Stimulated activated CD8-positive, alpha-beta memory T cell treated with anti-CD3 and anti-CD28 coated beads, Interleukin-15, amount 100 ng/mL, for 4 hours (primary cell): ENCODE results near the gene HDAC4.
A peak's percentile ranks its signal among the peaks of the same experiment; 100 is the strongest.

Experiments used
- DNase-seq, 2 donors: peaks; one replicate each; pipeline ENCODE4 v3.0.0-alpha.2; 2020; ENCODE audit warnings: low read depth in 2 of 2

The HDAC4 gene

DNA sequence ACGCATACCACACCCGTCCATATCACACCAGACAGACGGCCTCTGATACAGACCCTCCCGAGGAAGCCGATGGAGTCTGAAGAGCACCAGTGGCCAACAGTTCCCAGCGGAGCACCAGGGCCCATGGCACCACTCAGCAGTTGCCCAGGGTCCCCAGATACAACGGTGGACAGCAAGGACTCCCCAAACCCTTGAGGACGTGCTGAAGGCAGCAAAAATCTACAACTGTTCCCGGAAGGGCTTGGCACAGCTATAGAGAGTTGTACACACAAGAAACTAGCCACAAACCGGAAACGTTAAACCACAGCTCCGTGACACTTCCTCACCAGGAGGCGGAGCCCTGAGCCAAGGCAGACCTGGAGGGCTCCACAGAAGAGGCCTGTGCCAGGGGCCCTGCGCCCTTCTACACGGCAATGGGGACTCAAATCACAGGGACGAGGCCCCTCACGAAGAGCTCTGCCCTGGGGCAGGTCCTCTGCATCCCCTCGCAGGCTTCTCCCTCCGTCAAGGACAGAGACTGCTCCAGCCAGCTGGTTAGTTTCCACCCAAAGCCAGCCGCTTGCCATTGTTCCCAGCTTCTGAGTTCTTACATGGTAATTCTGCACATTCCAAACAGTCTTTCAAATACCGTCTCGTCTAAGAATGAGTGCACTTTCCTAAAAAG, 133.4 kb downstream of the HDAC4 start:
- DNase-seq: peak; percentile 80 to 91

DNA sequence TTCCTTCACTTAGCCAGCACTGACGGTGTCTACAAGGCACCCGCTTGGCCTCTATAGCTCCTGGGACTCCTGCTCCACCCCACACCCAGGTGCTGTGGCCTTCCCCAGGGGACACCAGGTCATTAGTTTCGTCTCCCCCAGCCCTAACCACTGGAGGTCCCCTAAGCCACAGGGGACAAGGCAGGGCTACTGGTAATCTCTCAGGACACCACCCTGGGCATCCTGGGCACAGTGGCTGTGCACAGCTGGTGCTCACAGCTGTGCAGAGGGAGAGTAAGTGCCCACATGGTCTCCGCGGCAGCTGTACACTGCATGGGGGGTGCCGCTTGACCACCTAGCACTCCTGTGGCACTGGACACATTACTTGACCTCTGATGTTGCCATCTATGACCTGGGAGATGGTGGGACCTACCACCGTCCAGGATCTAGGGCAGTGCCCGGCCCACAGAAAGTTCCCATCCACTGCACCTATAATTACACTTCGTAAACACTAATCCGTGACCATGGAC, 134.0 kb downstream of the HDAC4 start:
- DNase-seq: no peak

DNA sequence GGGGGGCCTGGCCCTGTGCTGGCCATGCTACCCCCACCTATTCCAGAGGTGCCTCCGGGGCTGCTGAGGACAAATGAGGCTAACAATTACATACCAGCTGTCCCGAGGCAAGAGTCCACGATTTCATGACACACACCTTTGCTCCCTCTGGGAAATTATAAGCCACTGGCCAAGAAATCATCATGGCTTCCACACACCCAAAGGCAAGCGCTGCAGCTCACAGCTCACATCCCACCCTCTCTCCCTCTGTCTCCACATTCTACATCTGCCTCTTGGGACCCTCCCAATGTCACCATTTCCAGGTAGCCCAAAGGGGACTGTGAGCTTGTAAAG, 134.4 kb downstream of the HDAC4 start:
- no peak for DNase-seq

DNA sequence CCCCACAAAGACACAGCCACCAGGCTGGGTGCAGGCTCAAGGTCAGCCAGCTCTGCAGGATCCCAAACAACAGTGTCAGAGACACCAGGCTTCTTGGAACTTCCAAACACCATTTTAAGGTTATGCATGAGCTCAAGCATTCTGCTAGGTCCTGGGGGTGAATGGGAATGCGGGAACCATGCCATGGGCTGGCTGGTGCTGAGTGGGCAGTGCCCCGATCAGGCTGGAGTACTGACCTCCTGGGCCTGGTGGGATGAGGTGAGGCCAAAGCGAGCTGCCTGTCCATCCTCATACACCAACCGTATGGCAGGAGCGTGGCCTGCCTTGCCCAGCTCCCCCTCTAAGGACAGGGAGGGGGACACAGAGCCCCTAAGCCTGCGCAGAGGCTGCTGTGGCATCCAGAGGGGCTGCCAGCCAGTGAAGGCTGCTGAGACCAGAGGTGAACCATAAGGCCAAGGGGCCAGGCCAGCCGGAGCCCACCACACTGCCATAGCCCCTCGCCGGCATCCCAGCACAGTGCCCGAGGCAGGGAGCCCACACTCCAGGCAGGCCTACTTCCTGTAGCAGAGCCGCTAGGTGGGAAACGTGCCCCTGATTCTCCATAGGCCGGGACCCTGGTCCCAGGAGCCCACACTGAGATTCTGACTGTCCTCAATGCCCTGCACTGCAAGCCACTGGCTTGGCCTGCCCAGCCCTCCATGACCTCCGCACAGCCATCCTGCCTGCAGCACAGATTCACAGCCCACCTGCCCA, 135.0 kb downstream of the HDAC4 start:
- DNase-seq: no peak

DNA sequence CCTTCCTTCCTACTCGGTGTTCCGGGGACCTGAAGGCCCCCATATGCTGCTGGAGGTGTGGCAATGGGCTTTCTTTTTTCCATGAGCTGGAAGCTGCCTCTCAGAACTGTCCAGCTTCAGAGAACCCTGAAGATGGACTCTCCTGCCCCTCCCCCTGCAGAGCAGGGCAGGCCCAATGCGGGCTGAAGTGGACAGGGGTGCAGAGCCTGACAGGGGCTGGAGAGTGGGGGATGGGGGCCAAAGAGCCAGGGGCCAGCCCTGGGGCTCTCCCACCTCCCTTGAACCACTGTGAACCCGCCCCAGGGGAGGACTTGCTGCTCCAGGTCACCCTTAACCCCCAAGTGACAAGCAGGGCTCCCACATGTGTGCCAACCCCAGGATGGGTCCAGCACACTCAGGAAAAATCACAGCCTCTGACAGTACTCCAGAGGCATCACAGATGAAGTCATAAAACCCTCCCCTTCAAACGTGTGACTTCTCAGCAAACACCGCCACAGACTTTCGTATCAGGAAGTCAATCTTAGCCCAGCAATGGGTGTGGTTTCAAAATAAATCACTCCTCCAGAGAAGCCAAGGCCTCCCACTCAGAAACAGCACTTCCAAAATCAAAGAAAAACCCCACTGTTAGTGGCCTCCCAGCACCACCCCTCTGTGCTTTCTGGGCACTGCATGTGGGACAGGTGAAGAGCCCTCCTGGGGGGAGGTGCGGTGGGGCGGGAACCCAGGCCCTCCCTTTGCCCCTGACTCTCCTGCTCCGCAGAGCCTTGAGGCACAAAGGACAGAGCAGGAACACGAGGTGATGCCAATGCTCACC, 135.8 kb downstream of the HDAC4 start:
- peak; percentile 40 to 55 for DNase-seq

DNA sequence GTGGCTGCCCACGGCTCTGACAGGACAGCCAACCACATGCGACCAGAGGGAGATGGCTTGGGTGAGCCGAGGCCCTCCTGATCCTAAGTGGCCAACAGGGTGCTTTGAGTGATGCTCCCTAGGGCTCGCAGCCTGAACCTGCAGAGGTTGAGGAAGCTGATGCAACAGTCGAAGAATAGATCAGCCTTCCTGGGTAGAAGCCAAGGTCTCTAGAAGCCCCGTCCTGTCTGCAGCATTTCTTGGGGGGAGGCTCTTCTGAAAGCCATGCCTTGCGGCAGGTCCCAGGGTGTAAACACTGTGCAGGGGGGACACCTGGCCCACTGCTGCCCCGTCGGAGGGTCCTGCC, 136.4 kb downstream of the HDAC4 start:
- no peak for DNase-seq

DNA sequence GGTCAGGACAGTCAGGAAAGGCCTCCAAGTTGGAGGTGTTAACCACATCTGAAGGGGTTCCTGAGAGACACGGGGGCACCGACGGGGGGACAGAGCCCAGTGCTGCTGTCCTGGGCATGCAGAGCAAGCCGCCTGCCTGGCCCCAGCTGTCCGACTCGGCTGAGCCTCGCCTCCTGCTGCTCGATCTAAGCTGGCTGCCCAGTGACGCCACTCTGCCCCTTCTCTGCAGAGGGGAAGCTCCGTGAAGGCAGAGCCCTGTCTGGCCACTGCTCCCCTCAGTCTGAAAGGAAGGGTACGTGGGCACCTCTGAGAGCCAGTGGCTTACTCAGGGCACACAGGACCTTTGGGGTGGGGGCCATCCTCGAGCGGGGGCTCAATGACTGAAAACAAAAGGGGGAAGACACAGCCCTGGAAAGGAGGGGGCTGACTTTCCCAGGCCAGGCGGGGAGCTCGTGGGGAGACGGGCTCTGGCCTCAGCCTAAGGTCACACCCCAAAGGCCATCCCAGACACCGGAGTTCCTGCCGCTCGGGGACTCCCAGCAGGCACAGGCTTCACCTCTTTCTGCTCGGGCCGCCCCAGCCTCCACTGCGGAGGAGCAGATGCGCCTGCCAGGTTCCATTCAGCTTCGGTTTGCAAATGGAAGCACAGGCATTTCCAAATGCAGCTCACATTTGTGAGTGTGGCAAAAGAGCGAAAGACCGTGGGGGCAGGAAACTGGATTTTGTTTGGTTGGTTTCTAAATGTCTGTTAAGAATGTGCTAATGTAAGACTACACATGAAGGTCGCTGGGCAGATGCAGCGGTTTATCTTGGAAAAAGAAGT, 136.9 kb downstream of the HDAC4 start:
- DNase-seq: no peak

DNA sequence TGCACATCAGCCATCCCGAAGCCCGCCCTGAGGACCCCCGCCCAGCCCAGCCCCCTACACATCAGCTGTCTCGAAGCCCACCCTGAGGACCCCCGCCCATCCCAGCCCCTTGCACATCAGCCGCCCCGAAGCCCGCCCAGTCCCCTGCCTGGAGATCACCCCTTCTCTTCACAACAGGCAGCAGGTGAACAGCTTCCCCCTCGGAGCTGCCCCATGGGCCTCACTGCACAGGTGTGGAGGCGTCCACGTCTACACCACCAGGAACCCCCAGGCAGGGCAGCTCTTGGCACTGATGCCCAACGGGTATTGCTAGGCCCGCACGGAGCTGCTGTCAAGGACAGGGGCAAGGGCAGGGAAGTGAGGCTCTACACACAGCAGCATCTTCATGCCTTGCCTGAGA, 137.6 kb downstream of the HDAC4 start:
- no peak for DNase-seq

DNA sequence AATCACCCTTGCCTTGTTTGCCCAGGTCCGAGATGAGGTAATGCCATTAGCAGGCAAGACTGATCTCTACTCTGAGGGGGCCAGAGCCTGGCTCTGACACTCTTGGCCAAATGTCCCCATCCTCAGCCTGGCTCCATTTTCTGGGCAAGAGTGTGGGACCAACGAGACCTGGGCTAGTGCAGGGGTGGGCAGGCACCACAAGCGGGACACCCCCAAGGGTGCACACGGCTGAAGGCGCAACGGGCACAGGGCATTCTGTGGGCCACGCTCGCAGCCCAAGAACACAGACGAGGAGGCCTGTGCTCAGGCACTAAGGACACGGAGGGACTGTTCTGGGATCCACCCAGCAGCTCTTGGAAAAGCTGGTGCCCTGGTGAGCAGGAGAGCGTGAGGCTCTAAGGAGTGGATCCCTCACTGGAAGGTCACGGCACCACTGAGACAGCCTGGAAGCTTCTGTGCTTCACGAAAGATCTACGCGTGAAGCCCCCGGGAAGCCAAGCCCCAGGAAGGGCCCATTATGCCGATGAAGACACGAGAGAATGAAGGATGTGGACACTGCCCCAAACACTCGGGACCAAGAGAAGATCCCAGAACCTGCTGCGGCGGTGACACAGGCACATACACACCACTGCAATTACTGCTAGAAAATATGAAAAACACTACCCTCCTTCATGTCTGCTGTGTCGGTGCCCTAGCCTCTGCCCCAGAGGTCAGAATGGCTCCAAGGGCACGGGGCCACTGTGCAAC, 138.2 kb downstream of the HDAC4 start:
- DNase-seq: no peak

DNA sequence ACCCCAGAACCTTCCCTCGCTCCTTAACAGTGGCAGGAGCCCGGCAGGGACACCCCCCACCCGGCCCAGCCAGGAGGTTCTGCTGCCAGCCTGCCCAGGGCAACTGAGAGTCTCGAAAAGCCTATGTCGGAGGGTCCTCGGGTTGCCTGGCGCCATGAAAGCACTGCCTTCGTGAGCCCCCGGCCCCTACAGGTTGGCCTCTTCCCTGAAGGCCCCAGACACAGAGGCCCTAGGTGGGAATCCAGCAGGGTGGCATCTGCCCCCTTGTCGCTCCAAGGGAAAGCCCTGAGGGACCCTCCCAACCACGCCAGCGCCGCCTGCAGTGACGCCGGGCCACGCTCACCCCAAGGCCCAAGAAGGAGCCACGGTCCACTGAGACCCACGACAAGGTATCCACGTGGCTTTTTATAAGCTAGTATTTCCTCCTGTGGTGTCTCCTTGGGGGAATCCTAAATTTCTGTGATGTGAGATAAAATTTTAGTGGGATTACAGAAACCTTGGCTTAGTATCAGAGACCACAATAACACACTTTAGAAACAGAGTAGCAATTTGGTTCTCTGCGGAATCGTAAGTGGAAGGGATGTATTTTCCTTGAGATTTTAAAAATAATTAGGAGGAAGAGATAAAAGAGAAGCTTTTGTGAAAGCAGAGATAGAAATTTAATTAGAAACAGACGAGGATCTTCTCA, 138.9 kb downstream of the HDAC4 start:
- DNase-seq: no peak

DNA sequence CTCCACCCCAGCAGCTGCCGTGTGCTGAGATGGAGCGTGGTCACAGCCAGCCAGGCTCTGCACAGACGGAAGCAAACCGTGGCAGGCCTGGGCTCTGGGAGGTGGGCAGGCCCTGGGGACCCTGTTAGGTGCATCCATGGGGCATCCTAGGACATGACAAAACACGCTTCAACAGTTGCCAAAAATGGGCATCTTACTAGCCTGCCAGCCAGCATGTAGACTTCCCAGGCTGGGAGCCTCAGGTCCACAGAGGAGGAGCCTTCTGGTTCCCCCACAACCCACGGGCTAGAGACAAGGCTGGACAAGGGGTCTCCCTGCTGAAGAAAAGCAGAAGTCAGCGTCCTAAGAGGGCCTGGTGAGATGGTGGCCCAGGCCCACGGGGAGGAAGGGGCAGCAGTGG, 139.5 kb downstream of the HDAC4 start:
- no peak for DNase-seq

DNA sequence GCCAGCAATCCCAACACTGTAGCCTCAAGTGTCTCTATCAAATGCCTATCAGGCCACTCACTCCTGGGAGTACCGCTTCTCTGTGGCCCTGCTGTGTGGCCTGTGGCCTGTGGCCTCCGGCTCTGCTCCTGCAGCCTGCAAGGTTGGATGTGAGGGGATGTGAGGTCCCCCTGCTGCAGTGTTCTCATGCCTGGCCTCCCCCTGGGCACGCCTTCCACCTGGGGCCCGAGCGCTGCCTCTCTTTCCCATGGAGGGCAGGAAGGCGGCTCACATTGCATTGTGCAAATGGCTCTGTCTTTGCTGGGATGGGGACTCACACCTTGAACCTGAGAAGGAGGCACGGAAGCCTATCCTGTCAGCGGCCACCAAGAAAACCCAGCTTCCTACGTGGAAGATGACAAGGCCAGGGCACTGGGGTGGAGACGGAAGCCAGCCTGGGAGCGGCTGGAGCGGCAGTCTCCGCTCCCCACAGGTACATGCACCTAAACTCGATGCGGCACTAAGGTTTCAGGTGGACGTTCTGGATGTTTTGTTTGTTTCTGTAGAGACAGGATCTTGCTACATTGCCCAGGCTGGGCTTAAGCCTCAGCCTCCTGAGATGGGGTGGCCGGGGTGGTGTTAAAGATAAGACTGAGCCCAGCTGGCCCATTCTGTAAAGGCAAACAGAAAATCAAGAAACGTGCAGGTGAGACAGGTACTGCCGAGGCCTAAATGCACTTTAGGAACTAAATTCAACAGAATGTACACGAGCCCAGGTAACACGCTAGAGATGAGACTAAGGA, 140.1 kb downstream of the HDAC4 start:
- no peak for DNase-seq

DNA sequence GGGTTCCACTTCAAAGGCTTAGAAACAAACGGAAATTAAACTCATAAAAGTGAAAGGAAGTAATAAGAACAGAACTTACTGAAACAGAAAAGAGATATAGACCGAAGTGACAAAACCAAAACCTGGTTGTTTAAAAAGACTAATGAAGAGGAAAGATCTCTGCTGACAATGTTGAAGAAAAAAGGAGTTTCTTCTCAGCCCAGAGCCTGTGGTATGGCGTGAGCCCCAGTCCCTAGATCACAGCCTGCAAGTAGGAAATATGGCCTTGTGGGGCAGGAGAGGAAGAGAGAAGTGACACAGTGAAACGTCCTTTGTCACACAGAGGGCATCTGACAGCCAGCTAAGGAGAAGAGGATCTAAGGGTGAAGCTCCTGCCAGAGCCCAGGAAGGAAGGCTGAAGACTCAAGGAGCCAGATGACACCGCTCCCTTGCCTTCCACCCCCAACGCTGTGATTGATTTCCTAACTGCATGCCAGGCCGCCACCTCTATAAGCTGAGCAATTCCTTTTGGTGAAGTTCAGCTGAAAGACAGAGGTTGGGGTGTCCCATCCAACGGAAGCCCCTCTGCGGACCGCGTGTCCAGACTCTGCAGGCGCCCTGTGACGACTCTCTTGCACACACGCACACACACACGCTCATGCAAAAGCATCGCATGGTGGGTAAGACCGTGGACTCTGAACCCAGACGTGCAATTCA, 141.1 kb downstream of the HDAC4 start:
- no peak for DNase-seq

DNA sequence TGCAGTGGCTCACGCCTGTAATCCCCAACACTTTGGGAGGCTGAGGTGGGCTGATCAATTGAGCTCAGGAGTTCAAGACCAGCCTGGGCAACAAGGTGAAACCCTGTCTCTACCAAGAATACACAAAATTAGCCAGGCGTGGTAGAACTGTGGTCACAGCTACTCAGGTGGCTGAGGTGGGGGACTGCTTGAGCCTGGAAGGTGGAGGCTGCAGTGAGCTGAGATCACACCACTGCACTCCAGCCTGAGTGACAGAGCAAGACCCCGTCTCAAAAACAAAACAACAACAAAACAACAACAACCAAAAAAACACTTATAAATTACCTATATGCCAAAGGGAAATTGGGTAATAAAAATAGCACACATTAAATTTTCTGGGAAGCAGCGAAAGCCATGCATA, 141.6 kb downstream of the HDAC4 start:
- DNase-seq: no peak

DNA sequence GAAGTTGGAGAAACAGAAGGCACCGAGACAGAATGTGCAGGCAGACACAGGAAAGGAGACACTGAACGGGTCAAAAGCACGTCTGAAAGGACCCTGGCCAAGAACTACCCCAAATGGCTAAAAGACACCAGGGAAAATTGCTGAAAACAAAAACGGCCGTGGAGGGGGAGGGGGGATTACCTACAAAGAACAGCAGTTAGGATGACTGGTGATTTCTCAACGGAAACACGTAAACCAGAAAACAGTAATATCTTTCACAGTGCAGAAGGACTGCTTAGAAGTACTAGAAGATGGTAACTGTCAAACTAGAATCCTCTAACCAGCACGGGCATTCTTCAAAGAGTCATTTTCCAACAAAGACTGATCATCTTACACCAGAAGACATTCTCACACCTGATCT, 142.6 kb downstream of the HDAC4 start:
- DNase-seq: no peak

DNA sequence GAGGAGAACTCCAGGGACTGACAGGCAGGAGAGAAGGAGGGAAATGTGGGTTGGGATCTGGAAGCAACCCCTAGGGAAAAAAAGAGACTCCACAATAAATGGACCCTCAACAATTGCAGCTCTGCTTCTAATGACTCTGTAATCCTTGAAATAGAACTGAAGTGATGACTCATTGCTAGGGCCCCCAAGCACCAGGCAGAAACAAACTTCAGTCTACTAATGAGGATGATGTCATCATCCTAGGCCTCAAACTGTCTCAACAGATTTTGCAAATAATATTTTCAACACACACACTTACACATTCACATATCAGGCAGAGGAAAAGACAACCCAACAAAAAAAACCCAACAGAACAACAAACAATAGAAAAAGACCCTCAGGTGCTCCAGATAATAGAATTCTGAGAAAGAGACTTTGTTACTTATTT, 143.3 kb downstream of the HDAC4 start:
- DNase-seq: no peak

DNA sequence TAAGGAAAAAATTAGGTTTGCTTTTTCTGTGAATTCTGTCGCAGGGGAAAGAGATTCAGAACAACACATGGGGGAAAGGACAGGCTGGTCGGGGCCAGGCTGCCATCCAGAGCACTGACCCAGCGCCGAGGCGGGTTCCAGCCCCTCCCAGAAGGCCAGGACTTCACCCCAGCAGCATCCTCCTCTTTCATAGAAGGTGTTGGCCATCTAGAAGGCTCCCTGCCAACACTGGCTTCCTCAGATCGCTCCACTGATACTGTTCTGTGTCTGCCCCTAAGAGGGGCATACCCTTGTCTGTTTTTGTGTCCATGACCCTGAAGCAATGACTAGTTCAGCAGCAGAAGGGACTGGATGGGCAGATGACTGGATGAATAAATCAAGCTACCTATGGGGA, 144.5 kb downstream of the HDAC4 start:
- DNase-seq: no peak

DNA sequence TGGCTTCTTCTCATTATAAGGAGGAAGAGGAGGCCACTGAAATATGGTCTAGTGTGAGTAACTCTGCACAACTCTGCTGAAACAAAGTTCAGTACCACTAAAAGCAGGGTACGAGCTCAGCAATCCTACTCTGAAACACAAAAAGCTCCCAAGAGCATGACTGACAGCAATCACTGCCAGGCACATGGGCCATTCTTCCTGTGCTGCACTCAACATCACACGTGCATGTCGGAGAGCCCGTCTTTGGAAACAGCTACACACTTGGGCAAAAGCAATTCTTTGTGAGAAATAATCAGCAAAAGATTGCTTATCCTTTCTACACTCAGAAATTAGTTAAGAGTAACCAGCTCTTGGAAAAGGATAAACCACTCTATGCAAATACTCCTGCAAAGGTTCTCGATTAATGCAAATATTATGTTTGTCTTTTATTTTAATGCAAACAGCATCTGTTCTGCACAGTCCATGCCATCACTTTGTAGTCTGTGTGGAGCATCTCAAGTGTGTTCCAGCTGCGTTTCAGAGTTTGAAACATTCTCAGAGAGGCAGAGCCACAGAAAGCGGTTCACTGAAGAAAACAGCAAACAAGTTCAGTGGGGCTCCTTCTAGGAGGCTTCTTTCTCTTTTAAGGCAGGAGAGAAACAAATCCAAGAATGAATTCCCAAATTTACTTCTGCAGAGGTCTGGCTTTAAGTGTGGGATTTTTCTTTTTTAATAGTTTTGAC, 145.0 kb downstream of the HDAC4 start:
- DNase-seq: no peak

DNA sequence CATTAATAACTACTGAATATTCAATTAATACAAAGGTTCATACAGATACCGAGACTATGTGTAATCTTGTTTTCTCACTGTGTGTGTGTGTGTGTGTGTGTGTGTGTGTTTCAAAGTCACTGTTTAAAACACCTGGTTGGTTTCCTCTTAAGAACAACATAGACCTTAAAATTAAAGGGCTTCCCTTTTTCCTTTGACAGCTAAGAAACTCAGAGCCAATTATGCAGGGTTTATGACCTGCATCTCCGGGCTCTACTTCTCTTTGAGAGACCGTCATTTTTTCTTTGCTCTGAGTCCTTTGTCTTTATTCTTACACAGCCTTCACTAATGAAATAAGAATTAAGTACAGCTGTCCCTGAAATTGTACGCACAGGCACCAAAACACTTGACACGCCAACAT, 145.6 kb downstream of the HDAC4 start:
- DNase-seq: no peak
